HepG2 (cell line): Measurements from ENCODE around the gene RTEL1. TPM values are rescaled to one million over a fixed set of nuclear protein-coding genes. Genes with fewer than 3 reads are reported as not detected.

Source experiments
- CBX5 ChIP-seq: sonication (generic); formaldehyde crosslinking; IDR thresholded peaks from 2 replicates; pipeline ENCODE4 v1.4.0; 2020; ENCODE audit warnings: missing genetic modification reagents, borderline replicate concordance
- CEBPG ChIP-seq: IDR thresholded peaks from 2 replicates; pipeline ENCODE4 v1.6.1; 2016
- IKZF1 ChIP-seq: fragments of 450-650 bp; IDR thresholded peaks from 2 replicates; pipeline ENCODE4 v1.7.1; 2016
- ISL2 ChIP-seq: sonication (generic); formaldehyde crosslinking; IDR thresholded peaks from 2 replicates; pipeline ENCODE4 v1.5.0; 2020; ENCODE audit warnings: missing genetic modification reagents
- MEIS1 ChIP-seq: sonication (generic); formaldehyde crosslinking; IDR thresholded peaks from 2 replicates; pipeline ENCODE4 v1.9.0; 2021; ENCODE audit warnings: mild to moderate bottlenecking, missing genetic modification reagents, moderate library complexity, borderline replicate concordance
- NFIB ChIP-seq: sonication (generic); formaldehyde crosslinking; IDR thresholded peaks from 2 replicates; pipeline ENCODE4 v1.9.0; 2021; ENCODE audit warnings: missing genetic modification reagents, mild to moderate bottlenecking, borderline replicate concordance
- PCBP2 ChIP-seq: fragments of 200-400 bp; formaldehyde crosslinking; optimal IDR thresholded peaks from 2 replicates; pipeline ENCODE3; 2018; ENCODE audit warnings: low read length, low read depth; ENCODE audit not compliant: poor library complexity, severe bottlenecking
- PHF21A ChIP-seq: sonication (generic); formaldehyde crosslinking; IDR thresholded peaks from 2 replicates; pipeline ENCODE4 v1.5.0; 2020; ENCODE audit warnings: mild to moderate bottlenecking, missing genetic modification reagents
- STAT5B ChIP-seq: sonication (generic); formaldehyde crosslinking; IDR thresholded peaks from 2 replicates; pipeline ENCODE4 v1.4.0; 2020; ENCODE audit warnings: missing genetic modification reagents
- TOE1 ChIP-seq: sonication (generic); formaldehyde crosslinking; IDR thresholded peaks from 2 replicates; pipeline ENCODE4 v1.4.0; 2020; ENCODE audit warnings: mild to moderate bottlenecking, missing genetic modification reagents
- ZNF30 ChIP-seq: sonication (generic); formaldehyde crosslinking; IDR thresholded peaks from 2 replicates; pipeline ENCODE4 v1.5.0; 2020; ENCODE audit warnings: mild to moderate bottlenecking, missing genetic modification reagents
- ZNF550 ChIP-seq: sonication (generic); formaldehyde crosslinking; IDR thresholded peaks from 2 replicates; pipeline ENCODE4 v1.4.0; 2020; ENCODE audit warnings: mild to moderate bottlenecking, missing genetic modification reagents, borderline replicate concordance
- ZNF776 ChIP-seq: sonication (generic); formaldehyde crosslinking; IDR thresholded peaks from 2 replicates; pipeline ENCODE4 v1.4.0; 2020; ENCODE audit warnings: mild to moderate bottlenecking, missing genetic modification reagents
- polyA plus RNA-seq, 8 experiments: library from polyadenylated mRNA; depleted of rRNA in 3 of 8; stranded (reverse) in 7 of 8; unstranded in 1 of 8; fragments of >200 nt; fragmentation: Illumina TruSeq in 4 of 8; extraction: Trizol in 4 of 8; gene quantifications; 2 replicates each; pipeline versions ENCODE4 v1.2.1 to v1.2.3, GENCODE V29; 2011 to 2016; ENCODE audit warnings: low read depth in 4 of 8, missing spikeins in 1 of 8, mixed read lengths in 1 of 8; ENCODE audit not compliant: insufficient read depth in 1 of 8
- total RNA-seq, 5 experiments: library from RNA; depleted of rRNA; stranded (reverse); fragments of >200 nt; fragmentation: Illumina TruSeq; extraction: Trizol; gene quantifications; 2 replicates each; pipeline ENCODE4 v1.2.3, GENCODE V29; 2016; ENCODE audit warnings: low read depth in 1 of 5
- TF ChIP-seq, protein P1 (sequence below): sonication (generic); formaldehyde crosslinking; IDR thresholded peaks from 2 replicates; pipeline ENCODE4 v1.4.0; 2020; ENCODE audit warnings: missing genetic modification reagents
- TF ChIP-seq, protein P2 (sequence below): sonication (generic); formaldehyde crosslinking; IDR thresholded peaks from 2 replicates; pipeline ENCODE4 v1.4.0; 2020; ENCODE audit warnings: missing genetic modification reagents, borderline replicate concordance
- TF ChIP-seq, protein P3 (sequence below): sonication (generic); formaldehyde crosslinking; IDR thresholded peaks from 2 replicates; pipeline ENCODE4 v1.4.0; 2020; ENCODE audit warnings: missing genetic modification reagents
- TF ChIP-seq, protein P4 (sequence below): sonication (generic); formaldehyde crosslinking; IDR thresholded peaks from 2 replicates; pipeline ENCODE4 v1.5.1; 2020; ENCODE audit warnings: mild to moderate bottlenecking, missing genetic modification reagents, borderline replicate concordance

RTEL1 gene
- total and polyA plus RNA-seq, 2 of the 13 experiments (the other 11 are each of a cell fraction or from before 2014, with no cell fraction given): 21.8 to 36.4 TPM

DNA sequence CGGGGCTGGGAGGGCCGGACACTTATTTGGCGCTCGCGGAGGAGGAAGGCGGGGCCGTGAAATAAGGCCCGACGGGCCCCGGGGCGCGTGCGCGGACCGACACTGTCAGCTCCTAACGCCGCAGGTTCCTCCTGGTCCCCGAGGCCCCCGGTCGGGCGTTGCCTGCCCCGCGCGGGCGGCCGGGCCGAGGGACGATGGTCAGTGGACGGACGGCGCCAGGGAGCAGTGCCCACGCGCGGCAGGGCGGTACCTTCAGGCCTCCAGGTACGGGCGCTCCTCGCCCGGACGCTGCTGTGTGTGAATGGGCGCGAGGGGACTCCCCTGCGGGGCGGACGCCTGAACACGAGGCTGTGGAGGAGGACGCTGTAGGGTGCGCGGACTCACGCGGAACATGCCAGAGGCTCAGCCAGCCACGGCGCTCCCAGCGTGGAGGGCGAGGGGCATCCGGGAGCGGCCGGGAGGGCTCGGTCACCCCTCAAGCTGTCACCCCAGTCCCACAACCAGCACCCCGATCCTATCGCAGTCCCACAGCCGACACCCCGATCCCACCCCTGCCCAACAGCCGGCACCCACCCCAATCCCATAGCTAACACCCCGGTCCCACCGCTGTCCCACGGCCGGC, 30.9 kb upstream of the RTEL1 start (continued):
- TF ChIP-seq, protein P1, sequence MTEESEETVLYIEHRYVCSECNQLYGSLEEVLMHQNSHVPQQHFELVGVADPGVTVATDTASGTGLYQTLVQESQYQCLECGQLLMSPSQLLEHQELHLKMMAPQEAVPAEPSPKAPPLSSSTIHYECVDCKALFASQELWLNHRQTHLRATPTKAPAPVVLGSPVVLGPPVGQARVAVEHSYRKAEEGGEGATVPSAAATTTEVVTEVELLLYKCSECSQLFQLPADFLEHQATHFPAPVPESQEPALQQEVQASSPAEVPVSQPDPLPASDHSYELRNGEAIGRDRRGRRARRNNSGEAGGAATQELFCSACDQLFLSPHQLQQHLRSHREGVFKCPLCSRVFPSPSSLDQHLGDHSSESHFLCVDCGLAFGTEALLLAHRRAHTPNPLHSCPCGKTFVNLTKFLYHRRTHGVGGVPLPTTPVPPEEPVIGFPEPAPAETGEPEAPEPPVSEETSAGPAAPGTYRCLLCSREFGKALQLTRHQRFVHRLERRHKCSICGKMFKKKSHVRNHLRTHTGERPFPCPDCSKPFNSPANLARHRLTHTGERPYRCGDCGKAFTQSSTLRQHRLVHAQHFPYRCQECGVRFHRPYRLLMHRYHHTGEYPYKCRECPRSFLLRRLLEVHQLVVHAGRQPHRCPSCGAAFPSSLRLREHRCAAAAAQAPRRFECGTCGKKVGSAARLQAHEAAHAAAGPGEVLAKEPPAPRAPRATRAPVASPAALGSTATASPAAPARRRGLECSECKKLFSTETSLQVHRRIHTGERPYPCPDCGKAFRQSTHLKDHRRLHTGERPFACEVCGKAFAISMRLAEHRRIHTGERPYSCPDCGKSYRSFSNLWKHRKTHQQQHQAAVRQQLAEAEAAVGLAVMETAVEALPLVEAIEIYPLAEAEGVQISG (CRISPR knock-in tag): no peak; the same call in none of the 2 replicates
- TF ChIP-seq ZNF550 (peak; percentile 50; the same call in 1 of the 2 replicates), PHF21A (CRISPR knock-in tag) (no peak), PCBP2 (no peak), ZNF776 (peak; percentile 98), CBX5 (CRISPR knock-in tag) (peak; percentile 76; the same call in 1 of the 2 replicates), STAT5B (CRISPR knock-in tag) (peak; percentile 62; the same call in 1 of the 2 replicates), NFIB (CRISPR knock-in tag) (0 out of 2 replicates have a peak, but pooled peaks have one; percentile 60), IKZF1 (no peak), MEIS1 (CRISPR knock-in tag) (peak; percentile 94), ISL2 (peak; percentile 85), CEBPG (CRISPR knock-in tag) (no peak; the same call in 1 of the 2 replicates), ZNF30 (CRISPR knock-in tag) (no peak), TOE1 (CRISPR knock-in tag) (peak; percentile 64; the same call in 1 of the 2 replicates)
- TF ChIP-seq, protein P2, sequence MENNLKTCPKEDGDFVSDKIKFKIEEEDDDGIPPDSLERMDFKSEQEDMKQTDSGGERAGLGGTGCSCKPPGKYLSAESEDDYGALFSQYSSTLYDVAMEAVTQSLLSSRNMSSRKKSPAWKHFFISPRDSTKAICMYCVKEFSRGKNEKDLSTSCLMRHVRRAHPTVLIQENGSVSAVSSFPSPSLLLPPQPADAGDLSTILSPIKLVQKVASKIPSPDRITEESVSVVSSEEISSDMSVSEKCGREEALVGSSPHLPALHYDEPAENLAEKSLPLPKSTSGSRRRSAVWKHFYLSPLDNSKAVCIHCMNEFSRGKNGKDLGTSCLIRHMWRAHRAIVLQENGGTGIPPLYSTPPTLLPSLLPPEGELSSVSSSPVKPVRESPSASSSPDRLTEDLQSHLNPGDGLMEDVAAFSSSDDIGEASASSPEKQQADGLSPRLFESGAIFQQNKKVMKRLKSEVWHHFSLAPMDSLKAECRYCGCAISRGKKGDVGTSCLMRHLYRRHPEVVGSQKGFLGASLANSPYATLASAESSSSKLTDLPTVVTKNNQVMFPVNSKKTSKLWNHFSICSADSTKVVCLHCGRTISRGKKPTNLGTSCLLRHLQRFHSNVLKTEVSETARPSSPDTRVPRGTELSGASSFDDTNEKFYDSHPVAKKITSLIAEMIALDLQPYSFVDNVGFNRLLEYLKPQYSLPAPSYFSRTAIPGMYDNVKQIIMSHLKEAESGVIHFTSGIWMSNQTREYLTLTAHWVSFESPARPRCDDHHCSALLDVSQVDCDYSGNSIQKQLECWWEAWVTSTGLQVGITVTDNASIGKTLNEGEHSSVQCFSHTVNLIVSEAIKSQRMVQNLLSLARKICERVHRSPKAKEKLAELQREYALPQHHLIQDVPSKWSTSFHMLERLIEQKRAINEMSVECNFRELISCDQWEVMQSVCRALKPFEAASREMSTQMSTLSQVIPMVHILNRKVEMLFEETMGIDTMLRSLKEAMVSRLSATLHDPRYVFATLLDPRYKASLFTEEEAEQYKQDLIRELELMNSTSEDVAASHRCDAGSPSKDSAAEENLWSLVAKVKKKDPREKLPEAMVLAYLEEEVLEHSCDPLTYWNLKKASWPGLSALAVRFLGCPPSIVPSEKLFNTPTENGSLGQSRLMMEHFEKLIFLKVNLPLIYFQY (CRISPR knock-in tag): peak; percentile 60; the same call in 1 of the 2 replicates
- TF ChIP-seq, protein P3, sequence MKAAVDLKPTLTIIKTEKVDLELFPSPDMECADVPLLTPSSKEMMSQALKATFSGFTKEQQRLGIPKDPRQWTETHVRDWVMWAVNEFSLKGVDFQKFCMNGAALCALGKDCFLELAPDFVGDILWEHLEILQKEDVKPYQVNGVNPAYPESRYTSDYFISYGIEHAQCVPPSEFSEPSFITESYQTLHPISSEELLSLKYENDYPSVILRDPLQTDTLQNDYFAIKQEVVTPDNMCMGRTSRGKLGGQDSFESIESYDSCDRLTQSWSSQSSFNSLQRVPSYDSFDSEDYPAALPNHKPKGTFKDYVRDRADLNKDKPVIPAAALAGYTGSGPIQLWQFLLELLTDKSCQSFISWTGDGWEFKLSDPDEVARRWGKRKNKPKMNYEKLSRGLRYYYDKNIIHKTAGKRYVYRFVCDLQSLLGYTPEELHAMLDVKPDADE: peak; percentile 90
- TF ChIP-seq, protein P4, sequence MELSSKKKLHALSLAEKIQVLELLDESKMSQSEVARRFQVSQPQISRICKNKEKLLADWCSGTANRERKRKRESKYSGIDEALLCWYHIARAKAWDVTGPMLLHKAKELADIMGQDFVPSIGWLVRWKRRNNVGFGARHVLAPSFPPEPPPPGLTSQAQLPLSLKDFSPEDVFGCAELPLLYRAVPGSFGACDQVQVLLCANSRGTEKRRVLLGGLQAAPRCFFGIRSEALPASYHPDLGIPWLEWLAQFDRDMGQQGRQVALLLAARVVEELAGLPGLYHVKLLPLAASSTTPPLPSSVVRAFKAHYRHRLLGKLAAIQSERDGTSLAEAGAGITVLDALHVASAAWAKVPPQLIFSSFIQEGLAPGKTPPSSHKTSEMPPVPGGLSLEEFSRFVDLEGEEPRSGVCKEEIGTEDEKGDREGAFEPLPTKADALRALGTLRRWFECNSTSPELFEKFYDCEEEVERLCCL (CRISPR knock-in tag): peak; percentile 43; the same call in 1 of the 2 replicates
